GM18867 (cell line): ENCODE data around the gene SULT2B1.
"Not testable (repeated sequence)": the region's sequence is repeated elsewhere in the genome, so short reads cannot be mapped to it uniquely, and the experiment has no call there.

ENCODE experiments used
- ATAC-seq: cut with Tn5 transposase; IDR thresholded peaks from one replicate; pipeline ENCODE4 v1.9.1; 2021; ENCODE audit warnings: mild to moderate bottlenecking, moderate library complexity; ENCODE audit not compliant: unreplicated experiment

Gene SULT2B1

DNA sequence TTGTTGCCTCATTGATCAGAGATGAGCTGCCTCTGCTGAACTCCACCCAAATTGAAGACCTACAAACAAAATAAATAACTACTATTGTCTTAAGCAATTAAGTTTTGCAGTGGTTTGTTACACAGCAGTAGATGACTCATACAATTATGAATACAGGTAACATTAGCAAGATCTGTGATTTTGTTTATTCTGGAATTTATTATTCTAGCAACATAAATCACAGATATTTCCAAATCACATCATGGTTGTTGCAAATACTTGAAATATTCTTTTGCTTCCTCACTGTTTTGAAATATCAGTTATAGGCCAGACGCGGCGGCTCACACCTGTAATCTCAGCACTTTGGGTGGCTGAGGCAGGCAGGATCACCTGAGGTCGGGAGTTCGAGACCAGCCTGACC, 27.2 kb upstream of the SULT2B1 start:
- no peak for ATAC-seq

DNA sequence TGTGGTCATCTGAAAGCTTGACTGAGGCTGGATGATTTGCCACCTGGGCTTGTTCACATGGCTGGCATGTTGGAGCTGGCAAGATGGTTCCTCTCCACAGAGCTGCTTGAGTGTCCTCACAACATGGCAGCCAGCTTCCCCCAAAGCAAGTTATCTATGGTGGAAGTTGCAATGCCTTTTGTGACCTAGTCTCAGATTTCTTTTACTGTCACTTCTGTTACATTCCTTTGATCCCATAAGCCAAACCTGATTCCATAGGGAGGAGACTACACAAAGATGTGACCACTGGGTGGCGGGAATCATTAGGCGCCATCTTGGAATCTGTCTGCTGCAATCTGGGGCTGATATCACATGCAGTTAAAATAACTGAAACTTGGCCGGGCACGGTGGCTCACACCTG, 22.8 kb upstream of the SULT2B1 start:
- no peak for ATAC-seq

DNA sequence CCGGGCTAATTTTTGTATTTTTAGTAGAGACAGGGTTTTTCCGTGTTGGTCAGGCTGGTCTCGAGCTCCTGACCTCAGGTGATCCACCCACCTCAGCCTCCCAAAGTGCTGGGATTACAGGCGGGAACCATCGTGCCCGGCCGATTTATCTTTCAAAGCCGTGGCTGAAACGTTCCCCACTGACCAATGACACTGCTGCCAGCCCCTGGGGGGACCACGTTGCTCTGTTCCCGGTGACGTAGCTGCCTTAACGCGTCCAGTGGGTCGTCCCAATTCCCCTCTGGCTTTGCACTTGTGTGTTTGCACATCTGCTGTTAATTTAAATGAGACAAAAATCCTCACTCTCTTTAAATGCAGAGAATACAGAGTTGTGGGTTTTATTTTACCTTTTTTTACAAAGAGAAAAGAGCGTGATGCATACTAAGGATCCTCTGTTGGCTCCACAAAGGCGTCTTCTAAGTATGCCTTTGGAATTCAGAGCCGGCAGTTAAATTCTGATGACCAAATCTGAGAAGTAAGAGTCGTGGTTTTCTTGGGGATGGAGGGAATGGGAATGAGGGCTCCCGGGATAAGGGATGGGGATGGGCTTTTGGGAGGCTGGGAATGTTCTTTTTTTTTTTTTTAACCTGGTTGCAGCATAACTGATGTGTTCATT, 21.8 kb upstream of the SULT2B1 start:
- no peak for ATAC-seq

DNA sequence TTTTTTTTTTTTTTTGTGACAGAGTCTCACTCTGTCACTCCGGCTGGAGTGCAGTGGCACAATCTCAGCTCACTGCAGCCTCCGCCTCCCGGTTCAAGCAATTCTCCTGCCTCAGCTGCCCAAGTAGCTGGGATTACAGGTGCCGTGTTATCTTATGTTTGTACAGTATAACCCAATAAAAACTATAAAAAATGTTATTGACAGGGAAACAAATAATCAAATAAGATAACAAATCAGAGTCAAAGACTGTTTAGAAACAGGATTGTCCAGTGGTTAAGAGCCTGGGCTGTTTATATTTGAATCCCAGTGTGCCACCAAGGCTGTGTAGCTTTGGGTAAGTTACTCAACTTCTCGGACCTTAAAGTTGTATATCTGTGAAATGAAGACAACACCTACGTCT, 21.2 kb upstream of the SULT2B1 start:
- no peak for ATAC-seq

DNA sequence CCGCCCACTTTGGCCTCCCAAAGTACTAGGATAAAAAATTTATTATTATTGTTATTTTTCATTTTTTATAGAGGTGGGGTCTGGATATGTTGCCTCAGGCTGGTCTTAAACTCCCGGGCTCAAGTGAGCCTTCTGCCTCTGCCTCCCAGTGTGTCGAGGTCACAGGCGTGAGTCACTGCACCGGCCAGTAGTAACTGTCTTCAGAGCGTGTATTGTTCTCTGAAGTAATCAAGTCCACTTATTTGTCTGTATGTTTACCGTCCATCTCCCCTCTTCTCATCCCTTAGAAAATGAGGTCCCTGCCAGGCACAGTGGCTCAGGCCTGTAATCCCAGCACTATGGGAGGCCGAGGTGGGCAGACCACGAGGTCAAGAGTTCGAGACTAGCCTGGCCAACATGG, 18.2 kb upstream of the SULT2B1 start:
- no peak for ATAC-seq

DNA sequence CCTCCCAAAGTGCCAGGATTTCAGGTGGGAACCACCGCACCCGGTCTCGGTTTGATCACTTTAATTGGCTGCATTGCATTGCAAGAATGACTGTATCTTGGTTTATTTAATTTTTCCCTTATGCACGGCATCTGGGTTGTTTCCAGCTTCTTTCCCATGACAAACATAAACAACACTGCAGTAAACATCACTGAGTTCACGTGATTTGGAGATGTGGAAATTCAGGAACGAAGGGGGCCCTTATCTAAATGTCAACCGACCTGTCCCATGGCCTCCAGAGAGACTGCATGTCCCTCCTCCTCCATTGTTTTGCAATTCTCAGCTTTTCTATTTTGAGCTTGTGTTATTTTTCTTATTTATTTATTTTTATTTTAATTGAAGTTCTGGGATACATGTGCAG, 14.4 kb upstream of the SULT2B1 start:
- no peak for ATAC-seq

DNA sequence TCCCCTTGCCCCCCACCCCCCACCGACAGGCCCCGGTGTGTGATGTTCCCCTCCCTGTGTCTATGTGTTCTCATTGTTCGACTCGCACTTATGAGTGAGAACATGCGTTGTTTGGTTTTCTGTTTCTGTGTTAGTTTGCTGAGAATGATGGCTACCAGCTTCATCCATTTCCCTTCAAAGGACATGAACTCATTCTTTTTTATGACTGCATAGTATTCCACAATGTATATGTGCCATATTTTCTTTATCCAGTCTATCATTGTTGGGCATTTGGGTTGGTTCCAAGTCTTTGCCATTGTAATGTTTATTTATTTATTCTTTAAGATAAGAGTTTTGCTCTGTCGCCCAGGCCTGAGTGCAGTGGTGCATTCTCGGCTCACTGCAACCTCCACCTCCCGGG, 13.9 kb upstream of the SULT2B1 start:
- not testable (repeated sequence) for ATAC-seq

DNA sequence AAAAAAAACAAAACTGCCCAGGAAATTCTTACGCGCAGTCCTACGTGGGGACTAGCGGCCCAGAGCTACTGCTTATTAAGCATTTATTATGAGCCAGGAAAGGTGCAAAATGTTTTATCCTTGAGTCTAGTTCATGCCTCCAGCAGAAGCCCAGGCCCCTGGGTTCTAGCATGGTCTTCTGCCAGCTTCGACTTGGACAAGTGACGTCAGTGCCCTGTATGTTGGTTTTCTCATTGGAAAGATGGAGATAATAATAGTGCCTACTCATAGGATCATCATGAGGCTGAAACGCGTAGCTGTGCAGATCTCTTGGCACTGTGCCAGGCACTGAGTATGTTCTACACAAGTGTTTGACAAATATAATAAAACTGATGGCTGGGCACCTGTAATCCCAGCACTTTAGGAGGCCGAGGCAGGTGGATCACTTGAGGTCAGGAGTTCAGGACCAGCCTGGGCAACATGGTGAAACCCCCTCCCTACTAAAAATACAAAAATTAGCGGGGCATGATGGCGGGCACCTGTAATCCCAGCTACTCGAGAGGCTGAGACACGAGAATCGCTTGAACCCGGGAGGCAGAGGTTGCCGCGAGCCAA, 12.4 kb upstream of the SULT2B1 start:
- ATAC-seq: no peak

DNA sequence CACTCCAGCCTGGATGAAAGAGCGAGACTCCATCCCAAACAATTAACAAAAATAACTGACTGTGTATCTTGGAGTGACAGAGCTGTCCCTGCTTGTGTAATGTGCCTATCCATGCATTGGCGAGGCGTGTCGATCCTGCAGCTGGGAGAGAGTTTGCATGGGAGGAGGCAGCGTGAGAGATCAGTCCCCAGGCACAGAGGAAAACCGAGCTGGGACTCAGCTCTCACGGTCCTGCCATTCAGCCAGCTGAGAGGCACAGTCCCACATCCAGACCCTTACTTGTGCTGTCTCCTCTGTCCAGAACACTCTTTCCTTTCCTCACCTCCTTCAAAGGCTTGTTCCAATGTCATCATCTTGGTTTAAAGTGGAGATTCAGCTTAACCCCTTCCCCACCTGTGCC, 11.9 kb upstream of the SULT2B1 start:
- ATAC-seq: no peak

DNA sequence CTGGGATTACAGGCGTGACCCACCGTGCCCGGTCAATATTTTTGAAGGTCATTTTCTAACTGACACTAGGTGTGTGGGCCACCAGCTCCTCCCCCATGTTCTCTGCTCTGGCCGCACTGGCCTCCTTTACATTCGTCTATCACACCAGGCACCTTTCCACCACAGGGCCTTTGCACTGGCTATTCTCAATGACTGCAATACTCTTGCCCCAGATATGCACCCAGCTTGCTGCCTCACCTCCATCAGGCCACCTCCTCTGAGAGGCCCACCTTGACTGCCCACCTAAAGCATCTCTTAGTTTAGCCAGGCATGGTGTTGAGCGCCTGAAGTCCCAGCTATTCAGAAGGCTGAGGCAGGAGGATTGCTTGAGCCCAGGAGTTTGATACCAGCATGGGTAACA, 10.2 kb upstream of the SULT2B1 start:
- no peak for ATAC-seq

DNA sequence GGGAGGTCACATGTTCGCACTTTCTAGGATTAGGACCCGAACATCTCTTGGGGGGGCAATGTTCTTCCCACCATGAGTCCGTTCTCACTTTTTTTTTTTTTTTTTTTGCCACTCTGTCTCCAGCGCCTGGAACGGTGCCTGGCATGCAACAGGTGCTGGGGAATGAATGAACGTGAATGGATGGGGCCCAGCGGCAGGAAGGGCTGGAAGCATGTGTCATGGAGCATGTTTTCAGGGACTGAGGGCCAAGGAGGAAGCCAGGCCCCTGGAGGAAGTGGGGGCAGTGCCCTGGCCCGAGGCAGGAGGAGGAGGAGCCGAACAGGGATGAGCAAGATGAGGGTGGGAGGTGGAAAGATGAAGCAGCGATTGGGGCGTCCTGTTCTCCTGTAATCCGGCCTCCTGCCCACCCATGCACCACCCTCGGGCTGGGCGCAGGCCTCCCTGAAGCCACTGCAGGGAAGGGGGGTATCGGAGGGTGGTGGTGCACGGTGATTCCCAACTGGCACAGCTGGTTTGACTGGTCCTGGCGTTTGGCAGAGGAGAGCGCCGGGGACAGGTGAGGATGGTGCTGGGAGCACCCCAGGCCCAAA, 8.8 kb upstream of the SULT2B1 start:
- ATAC-seq: no peak

DNA sequence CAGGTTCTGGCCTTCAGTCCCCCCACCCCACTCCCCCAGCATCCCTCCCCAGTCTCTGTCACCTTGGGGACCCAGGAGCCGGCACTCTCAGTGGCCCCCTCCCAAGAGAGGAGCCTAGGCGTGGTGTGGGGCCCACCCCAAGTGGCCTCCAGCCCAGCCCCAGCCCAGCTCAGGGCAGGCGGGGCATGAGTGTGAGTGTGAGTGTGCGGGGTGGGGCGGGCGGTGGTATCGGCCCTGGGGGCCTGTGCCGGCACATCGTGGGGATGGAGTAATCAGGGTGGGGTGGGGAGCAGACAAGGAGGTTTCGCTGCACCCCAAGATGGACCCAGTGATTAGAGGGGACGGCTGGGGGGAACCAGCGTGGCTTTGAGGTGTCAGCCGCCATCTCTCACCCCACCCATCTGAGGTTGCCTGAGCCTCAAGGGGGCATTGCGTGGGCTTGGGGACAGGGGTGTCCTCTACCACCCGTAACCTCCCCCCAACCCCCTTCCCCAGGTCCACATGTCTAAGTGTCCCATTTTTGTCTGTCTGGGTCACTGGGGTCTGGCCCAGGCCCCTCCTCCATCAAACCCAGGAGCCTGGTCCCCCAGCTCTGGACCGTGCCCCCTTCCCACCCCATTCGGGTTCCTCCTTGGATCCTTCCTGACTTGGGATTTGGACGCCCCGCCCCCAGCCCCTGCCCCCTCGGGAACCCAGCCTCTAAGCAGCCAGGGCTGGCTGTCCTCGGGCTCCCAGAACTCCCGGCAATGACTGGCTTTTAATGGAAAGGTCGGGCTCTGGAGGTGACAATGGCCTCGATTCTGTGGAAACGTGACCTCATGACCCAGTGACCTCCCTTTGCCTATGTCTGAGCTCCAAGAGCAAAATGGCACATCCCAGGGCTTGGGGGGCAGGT, 6.9 kb upstream of the SULT2B1 start:
- ATAC-seq: no peak

DNA sequence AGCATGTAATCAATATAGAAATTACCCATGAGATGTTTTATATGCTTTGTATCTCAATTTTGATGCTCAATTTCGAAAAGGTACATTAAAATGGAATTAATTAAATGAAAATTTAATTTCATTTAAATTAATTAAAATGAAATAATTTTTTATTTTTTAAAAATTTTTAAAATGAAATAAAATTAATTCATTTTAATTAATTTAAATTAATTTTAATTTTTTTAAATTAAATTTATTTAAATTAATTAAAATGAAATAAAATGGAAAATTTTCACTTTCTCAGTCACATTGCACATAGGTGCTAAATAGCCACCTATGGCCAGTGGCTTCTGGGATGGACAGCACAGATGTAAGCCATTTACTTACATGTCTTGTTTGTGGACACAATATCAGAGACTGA, 4.2 kb upstream of the SULT2B1 start:
- no peak for ATAC-seq

DNA sequence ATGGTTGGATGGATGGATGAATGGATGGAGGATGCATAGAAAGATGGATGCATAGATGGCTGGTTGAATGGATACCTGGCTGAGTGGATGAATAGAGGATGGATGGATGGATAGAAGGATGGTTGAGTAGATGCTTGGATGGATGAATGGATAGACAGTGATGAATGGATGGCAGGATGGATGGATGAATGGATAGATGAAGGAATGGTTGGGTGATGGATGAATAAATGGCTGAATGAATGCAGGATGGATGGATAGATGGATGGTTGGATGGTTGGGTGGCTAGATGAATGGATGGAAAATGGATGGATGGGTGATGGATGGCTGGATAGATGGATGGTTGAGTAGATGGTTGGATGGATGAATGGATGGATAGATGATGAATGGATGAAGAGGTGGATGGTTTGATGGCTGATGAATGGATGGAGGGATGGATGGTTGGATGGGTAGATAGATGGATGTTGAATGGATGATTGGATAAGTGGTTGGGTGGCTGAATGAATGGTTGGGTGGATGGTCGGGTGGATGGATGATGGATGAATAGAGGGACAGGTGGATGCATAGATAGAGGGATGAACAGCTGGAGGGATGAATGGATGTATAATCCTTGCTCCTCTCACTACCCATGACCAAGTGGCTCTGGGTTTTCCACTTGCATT, 3.6 kb upstream of the SULT2B1 start:
- no peak for ATAC-seq

DNA sequence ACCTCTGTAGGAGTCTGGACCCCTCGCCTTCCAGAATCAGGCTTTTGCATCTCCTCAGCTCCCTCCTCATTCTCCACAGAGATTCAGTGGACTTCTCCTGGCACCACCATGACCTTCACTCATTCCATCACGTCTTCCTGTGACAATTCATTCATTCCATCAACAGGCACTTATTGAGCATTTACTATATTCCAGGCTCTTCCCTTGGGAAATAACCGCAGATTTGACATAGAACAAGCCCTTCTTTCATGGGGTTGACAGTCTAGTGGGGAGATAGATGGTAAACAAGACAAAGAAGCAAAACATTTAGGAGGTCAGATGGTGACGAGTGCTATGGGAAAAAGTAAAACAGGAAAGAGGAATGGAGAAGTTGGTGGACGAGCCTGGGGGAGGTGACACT, 2.6 kb upstream of the SULT2B1 start:
- no peak for ATAC-seq

DNA sequence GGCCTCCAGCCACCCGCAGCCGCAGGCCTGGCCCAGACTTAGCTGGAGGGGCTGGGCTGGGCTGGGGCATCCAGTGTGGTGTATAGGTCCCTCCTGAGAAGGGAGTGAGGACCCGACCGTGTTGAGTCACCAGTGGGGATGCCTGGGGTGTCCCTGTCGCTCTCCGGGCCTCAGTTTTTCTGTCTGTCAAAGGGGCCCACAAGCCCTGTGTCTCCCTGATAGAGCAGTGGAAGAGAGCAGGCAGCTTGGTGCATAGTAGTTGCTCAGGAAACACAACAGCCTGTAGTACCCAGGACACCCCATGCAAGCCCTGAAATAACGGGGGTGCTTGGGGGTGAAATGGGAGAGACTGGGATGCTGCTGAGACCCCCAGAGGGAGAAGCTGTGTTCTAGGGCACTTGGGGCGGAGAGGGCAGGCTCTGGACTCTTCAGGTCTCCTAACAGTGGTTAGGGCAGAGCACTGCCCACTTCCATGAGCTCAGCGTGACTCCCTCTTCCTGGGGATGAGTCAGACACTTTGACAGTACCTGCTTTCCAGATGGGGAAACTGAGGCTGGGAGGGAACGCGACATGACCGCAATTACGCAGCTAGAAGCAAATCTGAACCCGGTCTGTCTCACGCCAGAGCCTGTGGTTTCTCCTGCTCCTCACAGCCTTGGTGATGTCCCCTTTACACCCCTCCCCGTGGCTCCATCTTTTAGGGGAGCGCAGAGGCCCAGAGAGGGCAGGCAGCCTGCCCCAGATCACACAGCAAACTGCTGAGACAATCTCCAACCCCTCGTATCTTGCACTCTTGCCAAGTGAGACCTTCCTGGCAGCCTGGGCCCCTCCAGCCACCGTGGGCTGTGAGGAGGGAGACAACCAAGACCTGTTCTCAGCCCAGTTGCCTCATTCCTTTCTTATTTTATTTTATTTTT, 692 bp downstream of the SULT2B1 start:
- ATAC-seq: no peak

DNA sequence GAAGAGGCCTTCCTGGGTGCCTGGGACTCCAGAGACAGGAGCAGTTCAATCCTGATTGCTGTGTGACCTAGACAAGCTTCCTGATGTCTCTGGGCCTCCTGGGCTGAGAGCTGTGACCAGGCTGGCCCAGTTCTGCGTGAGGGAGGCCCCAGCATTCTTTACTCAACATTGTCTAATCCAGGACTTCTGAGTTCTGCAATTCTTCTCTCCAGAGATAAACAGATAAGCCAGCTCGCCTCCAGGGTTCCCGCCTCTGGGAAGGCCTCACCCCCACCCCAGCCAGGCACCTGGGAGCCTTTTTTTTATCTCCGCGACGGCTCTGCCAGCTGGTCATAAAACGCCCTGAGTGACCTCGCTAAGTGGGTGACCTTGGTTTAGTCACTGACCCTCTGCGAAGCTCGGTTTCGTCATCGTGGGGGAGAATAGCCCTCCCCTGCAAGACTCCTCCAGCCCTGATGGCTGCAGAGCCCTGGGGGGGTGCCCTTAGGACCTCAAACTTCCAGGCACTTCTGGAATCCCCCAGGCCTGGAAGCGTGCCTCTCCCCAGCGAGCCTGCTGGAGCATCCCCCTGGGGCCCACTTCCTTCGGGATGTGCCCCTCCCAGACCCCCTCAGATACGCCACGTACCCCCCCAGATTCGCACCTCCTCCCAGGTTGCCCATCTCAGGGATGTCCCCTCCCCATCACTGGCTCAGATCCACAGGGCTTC, 1.9 kb downstream of the SULT2B1 start:
- ATAC-seq: no peak

DNA sequence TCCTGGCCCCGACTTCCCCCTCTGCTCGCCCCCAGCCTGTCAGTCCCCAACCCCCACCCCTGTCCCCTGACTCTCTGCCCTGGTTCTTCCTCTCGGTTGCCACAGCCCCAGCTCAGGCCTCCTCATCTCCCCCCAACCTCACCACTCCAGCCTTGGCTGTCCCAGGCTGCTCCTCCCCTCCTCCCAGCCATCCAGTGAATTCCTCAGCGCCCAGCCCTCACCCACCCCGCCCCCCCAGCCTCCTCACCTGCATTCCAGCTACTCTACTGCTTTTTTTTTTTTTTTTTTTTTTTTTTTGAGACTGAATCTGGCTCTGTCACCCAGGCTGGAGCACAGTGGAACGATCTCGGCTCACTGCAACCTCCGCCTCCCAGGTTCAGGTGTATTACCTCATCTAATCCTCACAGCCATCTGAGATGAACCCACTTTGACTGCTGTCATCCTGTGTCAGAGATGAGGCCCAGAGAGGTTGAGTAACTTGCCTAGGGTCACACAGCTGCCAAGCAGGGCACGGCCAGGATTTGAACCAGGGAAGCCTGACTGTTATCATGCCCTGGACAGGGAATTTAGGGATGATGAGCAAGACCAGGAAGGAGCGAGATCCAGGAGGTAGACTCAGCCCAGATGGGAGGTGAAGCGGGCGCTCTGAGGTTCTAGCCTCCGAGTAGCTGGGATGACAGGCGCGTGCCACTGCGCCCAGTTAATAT, 2.6 kb downstream of the SULT2B1 start:
- ATAC-seq: no peak

DNA sequence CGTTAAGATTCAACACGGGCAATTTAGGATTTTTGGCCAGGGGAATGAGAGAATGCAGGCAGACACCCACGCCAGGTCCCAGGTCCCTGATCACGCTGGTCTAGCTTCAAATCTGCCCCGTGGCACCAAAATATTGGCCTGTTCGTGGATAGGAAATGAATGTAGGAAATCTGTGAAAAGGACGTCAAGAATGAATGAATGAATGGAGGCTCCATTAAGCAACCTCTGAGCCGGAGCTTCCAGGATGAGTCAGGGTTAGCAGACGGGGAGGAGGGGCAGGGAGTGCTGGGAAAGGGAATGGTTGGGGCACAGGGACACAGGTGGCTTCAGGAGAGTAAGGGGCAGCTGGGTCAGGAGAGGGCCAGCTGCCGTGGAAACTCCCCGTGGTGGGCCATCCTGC, 4.2 kb downstream of the SULT2B1 start:
- no peak for ATAC-seq
